Mesendoderm (in vitro differentiated cells): ENCODE measurements around the gene NAV2.

ENCODE experiments used
- DNase-seq: peaks from one replicate; pipeline ENCODE4 v3.0.0; 2013
- H2AK5ac ChIP-seq: 2 replicates; pipeline ENCODE4 v1.6.1; 2013; ENCODE audit warnings: low read length, inconsistent platforms
- H2BK120ac ChIP-seq: 2 replicates; pipeline ENCODE4 v1.6.1; 2013; ENCODE audit warnings: low read depth, mild to moderate bottlenecking, low read length, moderate library complexity, mixed read lengths
- H2BK15ac ChIP-seq: replicated peaks from 2 replicates; pipeline ENCODE4 v1.6.1; 2013; ENCODE audit warnings: low read depth, mild to moderate bottlenecking, moderate library complexity
- H2BK5ac ChIP-seq: 2 replicates; pipeline ENCODE4 v1.6.1; 2013; ENCODE audit warnings: low read length, inconsistent platforms
- H3K18ac ChIP-seq: 2 replicates; pipeline ENCODE4 v1.6.1; 2013; ENCODE audit warnings: mild to moderate bottlenecking, low read length, mixed read lengths
- H3K23ac ChIP-seq: one replicate; pipeline ENCODE4 v1.6.1; 2013; ENCODE audit warnings: low read length
- H3K27ac ChIP-seq: 2 replicates; pipeline ENCODE4 v1.5.1; 2013; ENCODE audit warnings: low read depth, mild to moderate bottlenecking, inconsistent platforms, low read length, moderate library complexity
- H3K27me3 ChIP-seq: 2 replicates; pipeline ENCODE4 v1.6.1; 2013; ENCODE audit warnings: low read length, control low read depth, mild to moderate bottlenecking, inconsistent platforms; ENCODE audit not compliant: insufficient read depth, poor library complexity
- H3K36me3 ChIP-seq: 2 replicates; pipeline ENCODE4 v1.6.1; 2013; ENCODE audit warnings: low read length, inconsistent platforms; ENCODE audit not compliant: control insufficient read depth, insufficient read depth
- H3K4ac ChIP-seq: one replicate; pipeline ENCODE4 v1.6.1; 2013; ENCODE audit warnings: low read depth, mild to moderate bottlenecking, low read length, moderate library complexity
- H3K4me1 ChIP-seq: 2 replicates; pipeline ENCODE4 v1.6.1; 2013; ENCODE audit warnings: low read depth, low read length, inconsistent platforms; ENCODE audit not compliant: control insufficient read depth
- H3K4me2 ChIP-seq: 2 replicates; pipeline ENCODE4 v1.6.1; 2013; ENCODE audit warnings: low read length
- H3K4me3 ChIP-seq: 2 replicates; pipeline ENCODE4 v1.5.1; 2013; ENCODE audit warnings: mild to moderate bottlenecking, low read length
- H3K56ac ChIP-seq: one replicate; pipeline ENCODE4 v1.6.1; 2013; ENCODE audit warnings: low read length
- H3K79me1 ChIP-seq: 2 replicates; pipeline ENCODE4 v1.6.1; 2013; ENCODE audit warnings: low read length, inconsistent platforms
- H3K79me2 ChIP-seq: 2 replicates; pipeline ENCODE4 v1.6.1; 2013; ENCODE audit warnings: mild to moderate bottlenecking, low read length; ENCODE audit not compliant: control insufficient read depth, insufficient read depth
- H3K9ac ChIP-seq: 2 replicates; pipeline ENCODE4 v1.6.1; 2013; ENCODE audit warnings: low read length, inconsistent platforms
- H4K5ac ChIP-seq: one replicate; pipeline ENCODE4 v1.6.1; 2013; ENCODE audit warnings: low read length
- H4K8ac ChIP-seq: one replicate; pipeline ENCODE4 v1.6.1; 2013; ENCODE audit warnings: low read depth, mild to moderate bottlenecking, control low read depth, low read length, moderate library complexity
- WGBS: extraction: QIAGEN DNeasy Blood & Tissue Kit; methylation state at CpG from one replicate; pipeline ENCODE4 v1.1.7; 2013; ENCODE audit warnings: low lambda C conversion rate, missing lambda C conversion rate; ENCODE audit not compliant: insufficient coverage; ENCODE audit errors: extremely low coverage; 5-methylcytosine and 5-hydroxymethylcytosine counted together

NAV2 gene

GRCh38 chr11:19747634-19748033 is 35.0 kb downstream of the NAV2 start:
- H3K4me1 ChIP-seq = no peaks in the 10 kb centered on the region
- H2BK120ac ChIP-seq = no peak overlapping the region
- no peak overlapping the region for H3K9ac ChIP-seq
- DNase-seq = no peak
- no peak overlapping the region for H2BK5ac ChIP-seq
- no peak overlapping the region for H3K18ac ChIP-seq
- H3K4me2 ChIP-seq = no peak overlapping the region
- no CpG with 5 or more reads among the region's 2 CpGs for WGBS
- H3K4me3 ChIP-seq = no peak overlapping the region
- no peaks in the 10 kb centered on the region for H3K27me3 ChIP-seq
- no peak overlapping the region for H2AK5ac ChIP-seq
- no peak overlapping the region for H3K23ac ChIP-seq
- no peak overlapping the region for H4K8ac ChIP-seq
- H3K36me3 ChIP-seq = no peaks in the 10 kb centered on the region
- no peak overlapping the region for H4K5ac ChIP-seq
- no peak overlapping the region for H3K56ac ChIP-seq
- no peak overlapping the region for H3K27ac ChIP-seq
- H3K79me2 ChIP-seq = no peaks in the 10 kb centered on the region
- no peak overlapping the region for H2BK15ac ChIP-seq
- H3K4ac ChIP-seq = no peak overlapping the region
- H3K79me1 ChIP-seq = no peaks in the 10 kb centered on the region

- Histone ChIP-seq H4K8ac (no peak overlapping the region), H3K9ac (no peak overlapping the region), H3K4me3 (no peak overlapping the region), H2BK120ac (no peak overlapping the region), H2BK15ac (no peak overlapping the region), H3K56ac (no peak overlapping the region), H3K23ac (no peak overlapping the region), H3K36me3 (no peaks in the 10 kb centered on the region), H4K5ac (no peak overlapping the region), H3K79me1 (no peaks in the 10 kb centered on the region), H3K4me1 (no peaks in the 10 kb centered on the region), H3K79me2 (no peaks in the 10 kb centered on the region), H3K4ac (no peak overlapping the region), H3K18ac (no peak overlapping the region), H3K27ac (no peak overlapping the region), H2BK5ac (no peak overlapping the region), H2AK5ac (no peak overlapping the region), H3K27me3 (no peaks in the 10 kb centered on the region), H3K4me2 (no peak overlapping the region)
- no CpG with 5 or more reads among the region's 4 CpGs for WGBS
- DNase-seq = no peak
Measured at GRCh38 chr11:19751055-19751454, 38.4 kb downstream of the NAV2 start.

GRCh38 chr11:19753451-19754106 is 40.9 kb downstream of the NAV2 start:
- no peak overlapping the region for H3K18ac ChIP-seq
- H3K27me3 ChIP-seq = no peaks in the 10 kb centered on the region
- no peak overlapping the region for H3K9ac ChIP-seq
- H2BK15ac ChIP-seq = no peak overlapping the region
- no peaks in the 10 kb centered on the region for H3K36me3 ChIP-seq
- no peak overlapping the region for H3K4ac ChIP-seq
- no peak overlapping the region for H3K4me2 ChIP-seq
- H3K27ac ChIP-seq = no peak overlapping the region
- H2BK5ac ChIP-seq = no peak overlapping the region
- no peak overlapping the region for H2AK5ac ChIP-seq
- peak overlapping the region; percentile 16 for H3K23ac ChIP-seq
- no peaks in the 10 kb centered on the region for H3K79me1 ChIP-seq
- no peaks in the 10 kb centered on the region for H3K79me2 ChIP-seq
- no peak overlapping the region for H4K5ac ChIP-seq
- no peak overlapping the region for H2BK120ac ChIP-seq
- DNase-seq = no peak
- H3K4me3 ChIP-seq = no peak overlapping the region
- no CpG with 5 or more reads among the region's 5 CpGs for WGBS
- no peak overlapping the region for H4K8ac ChIP-seq
- no peaks in the 10 kb centered on the region for H3K4me1 ChIP-seq
- no peak overlapping the region for H3K56ac ChIP-seq

- no peaks in the 10 kb centered on the region for H3K36me3 ChIP-seq
- no peak overlapping the region for H3K27ac ChIP-seq
- H3K4me3 ChIP-seq = no peak overlapping the region
- H2BK5ac ChIP-seq = no peak overlapping the region
- H3K79me1 ChIP-seq = no peaks in the 10 kb centered on the region
- no CpG with 5 or more reads among the region's 11 CpGs for WGBS
- no peaks in the 10 kb centered on the region for H3K4me1 ChIP-seq
- H2AK5ac ChIP-seq = no peak overlapping the region
- no peak overlapping the region for H3K9ac ChIP-seq
- no peak for DNase-seq
- no peak overlapping the region for H3K23ac ChIP-seq
- no peaks in the 10 kb centered on the region for H3K27me3 ChIP-seq
- no peak overlapping the region for H2BK120ac ChIP-seq
- no peak overlapping the region for H3K4ac ChIP-seq
- no peak overlapping the region for H4K8ac ChIP-seq
- H3K4me2 ChIP-seq = no peak overlapping the region
- no peak overlapping the region for H3K18ac ChIP-seq
- no peak overlapping the region for H4K5ac ChIP-seq
- H3K56ac ChIP-seq = no peak overlapping the region
- no peak overlapping the region for H2BK15ac ChIP-seq
- no peaks in the 10 kb centered on the region for H3K79me2 ChIP-seq
Measured at GRCh38 chr11:19756675-19757475, 44.2 kb downstream of the NAV2 start.

GRCh38 chr11:19759389-19759788 is 46.8 kb downstream of the NAV2 start:
- Histone ChIP-seq H3K9ac (no peak overlapping the region), H3K23ac (no peak overlapping the region), H2BK120ac (no peak overlapping the region), H2AK5ac (no peak overlapping the region), H3K4me1 (no peaks in the 10 kb centered on the region), H3K27ac (no peak overlapping the region), H3K56ac (no peak overlapping the region), H3K4me2 (no peak overlapping the region), H3K4me3 (no peak overlapping the region), H3K79me1 (no peaks in the 10 kb centered on the region), H3K27me3 (no peaks in the 10 kb centered on the region), H4K5ac (no peak overlapping the region), H3K18ac (no peak overlapping the region), H2BK15ac (no peak overlapping the region), H3K4ac (no peak overlapping the region), H2BK5ac (no peak overlapping the region), H3K79me2 (no peaks in the 10 kb centered on the region), H4K8ac (no peak overlapping the region), H3K36me3 (no peaks in the 10 kb centered on the region)
- no peak for DNase-seq
- no CpG with 5 or more reads among the region's 3 CpGs for WGBS
